AG04450 (cell line): ENCODE results near the gene FILIP1L. TPM values are rescaled to one million over a fixed set of nuclear protein-coding genes. Genes with fewer than 3 reads are reported as not detected.

Source experiments
- CTCF ChIA-PET: fragments of 300-600, 350-600 bp; formaldehyde crosslinking; extraction: SDS; loops from one replicate; lab custom pipeline; 2022; ENCODE audit warnings: antibody characterized with exemption, inconsistent platforms; lab: Charles Lee
- POLR2A ChIA-PET: fragments of 350-600 bp; formaldehyde crosslinking; extraction: SDS; loops from one replicate; lab custom pipeline; 2021; ENCODE audit warnings: antibody characterized with exemption, inconsistent platforms; lab: Yijun Ruan, JAX
- DNase-seq: peaks from one replicate; pipeline ENCODE4 v3.0.0-alpha.2; 2011; ENCODE audit warnings: low read depth, low spot score
- H3K27ac ChIP-seq: one replicate; pipeline ENCODE4 v1.5.1; 2012; ENCODE audit warnings: low read depth, low read length, control low read depth
- H3K27me3 ChIP-seq: one replicate; pipeline ENCODE4 v1.6.0; 2012; ENCODE audit warnings: low read length; ENCODE audit not compliant: control insufficient read depth, insufficient read depth
- H3K4me3 ChIP-seq: 2 replicates; pipeline ENCODE4 v1.5.1; 2011; ENCODE audit warnings: mild to moderate bottlenecking, low read depth, low read length, control low read depth
- H3K9me3 ChIP-seq: 2 replicates; pipeline ENCODE4 v1.5.1; 2012; ENCODE audit warnings: low read length; ENCODE audit not compliant: control insufficient read depth, insufficient read depth
- polyA plus RNA-seq: library from polyadenylated mRNA; depleted of rRNA; stranded (reverse); fragments of >200 nt; gene quantifications from 2 replicates; pipeline ENCODE4 v1.2.3, GENCODE V29; 2011
- TF ChIP-seq, protein P1 (sequence below): IDR thresholded peaks from 2 replicates; pipeline ENCODE4 v1.5.1; 2011; ENCODE audit warnings: low read depth, low read length, control low read depth, inconsistent platforms

FILIP1L gene
- polyA plus RNA-seq, 1 experiment = 75.5 TPM

DNA sequence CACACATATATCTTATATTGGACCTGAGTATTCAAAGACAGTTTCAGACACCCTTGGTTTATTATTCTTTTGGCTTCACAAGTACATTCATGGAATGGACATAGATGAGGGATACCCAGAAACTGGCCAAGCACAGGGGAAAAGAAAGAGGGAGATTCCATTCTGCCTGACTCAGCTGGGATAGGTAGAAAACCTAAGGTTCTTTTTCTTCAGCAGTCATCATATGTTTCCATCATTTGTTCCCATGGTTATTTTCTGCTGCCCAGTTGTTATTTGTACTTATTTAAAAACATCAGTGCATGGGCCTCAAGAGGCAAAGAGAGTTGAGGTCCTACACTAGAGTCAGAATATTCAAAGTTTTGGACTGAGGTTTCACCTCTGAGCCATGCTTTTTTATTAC, 91.8 kb downstream of the FILIP1L start:
- Histone ChIP-seq H3K27ac (no peak overlapping the region), H3K4me3 (no peak overlapping the region), H3K27me3 (no peaks in the 10 kb centered on the region), H3K9me3 (no peaks in the 10 kb centered on the region)
- ChIA-PET POLR2A (interaction anchor here (0.6 kb wide), 1 partner anchor 20 kb away, joined by 4 read pairs; no protein-coding TSS in a partner anchor), CTCF (no interaction called here)
- TF ChIP-seq, protein P1, sequence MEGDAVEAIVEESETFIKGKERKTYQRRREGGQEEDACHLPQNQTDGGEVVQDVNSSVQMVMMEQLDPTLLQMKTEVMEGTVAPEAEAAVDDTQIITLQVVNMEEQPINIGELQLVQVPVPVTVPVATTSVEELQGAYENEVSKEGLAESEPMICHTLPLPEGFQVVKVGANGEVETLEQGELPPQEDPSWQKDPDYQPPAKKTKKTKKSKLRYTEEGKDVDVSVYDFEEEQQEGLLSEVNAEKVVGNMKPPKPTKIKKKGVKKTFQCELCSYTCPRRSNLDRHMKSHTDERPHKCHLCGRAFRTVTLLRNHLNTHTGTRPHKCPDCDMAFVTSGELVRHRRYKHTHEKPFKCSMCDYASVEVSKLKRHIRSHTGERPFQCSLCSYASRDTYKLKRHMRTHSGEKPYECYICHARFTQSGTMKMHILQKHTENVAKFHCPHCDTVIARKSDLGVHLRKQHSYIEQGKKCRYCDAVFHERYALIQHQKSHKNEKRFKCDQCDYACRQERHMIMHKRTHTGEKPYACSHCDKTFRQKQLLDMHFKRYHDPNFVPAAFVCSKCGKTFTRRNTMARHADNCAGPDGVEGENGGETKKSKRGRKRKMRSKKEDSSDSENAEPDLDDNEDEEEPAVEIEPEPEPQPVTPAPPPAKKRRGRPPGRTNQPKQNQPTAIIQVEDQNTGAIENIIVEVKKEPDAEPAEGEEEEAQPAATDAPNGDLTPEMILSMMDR = no peak
- DNase-seq = no peak

DNA sequence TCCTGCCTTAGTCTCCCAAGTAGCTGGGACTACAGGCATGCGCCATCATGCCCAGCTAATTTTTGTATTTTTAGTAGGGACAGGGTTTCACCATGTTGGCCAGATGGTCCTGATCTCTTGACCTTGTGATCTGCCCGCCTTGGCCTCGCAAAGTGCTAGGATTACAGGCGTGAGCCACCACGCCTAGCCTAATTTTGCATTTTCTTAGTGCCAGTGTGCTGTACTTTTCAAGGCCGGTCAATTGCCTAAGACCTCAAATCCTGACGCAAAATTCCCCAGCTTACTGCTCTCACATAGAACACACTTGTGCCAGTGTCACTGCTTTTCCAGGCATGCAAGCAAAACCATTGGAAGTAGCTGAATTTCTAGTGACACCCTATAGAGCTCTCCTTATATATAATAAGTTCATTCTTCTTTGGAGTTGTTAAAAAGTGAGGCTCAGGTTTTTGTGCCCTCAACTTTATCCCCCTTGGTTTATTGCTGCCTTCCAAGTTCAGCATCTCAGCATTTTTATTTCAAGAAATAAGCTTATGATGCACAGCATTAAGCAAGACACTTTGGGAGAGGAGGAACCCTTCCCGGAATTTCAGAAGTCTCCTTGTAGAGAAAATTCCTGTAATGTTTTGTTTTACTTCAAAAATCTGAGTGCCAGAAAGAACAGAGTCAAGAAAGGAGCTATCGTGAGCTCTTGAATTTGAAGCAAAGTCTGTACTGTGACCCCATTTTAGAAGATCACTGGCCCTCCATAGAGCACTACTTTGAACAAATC, 93.2 kb downstream of the FILIP1L start:
- Histone ChIP-seq H3K9me3 (no peaks in the 10 kb centered on the region), H3K4me3 (no peak overlapping the region), H3K27ac (no peak overlapping the region), H3K27me3 (no peaks in the 10 kb centered on the region)
- TF ChIP-seq, protein P1 = no peak
- no peak for DNase-seq
- ChIA-PET CTCF (interaction anchor here (0.6 to 2.6 kb wide), 6 partner anchors 8 to 233 kb away, joined by 5 to 8 read pairs (median 6); no protein-coding TSS in a partner anchor), POLR2A (no interaction called here)

DNA sequence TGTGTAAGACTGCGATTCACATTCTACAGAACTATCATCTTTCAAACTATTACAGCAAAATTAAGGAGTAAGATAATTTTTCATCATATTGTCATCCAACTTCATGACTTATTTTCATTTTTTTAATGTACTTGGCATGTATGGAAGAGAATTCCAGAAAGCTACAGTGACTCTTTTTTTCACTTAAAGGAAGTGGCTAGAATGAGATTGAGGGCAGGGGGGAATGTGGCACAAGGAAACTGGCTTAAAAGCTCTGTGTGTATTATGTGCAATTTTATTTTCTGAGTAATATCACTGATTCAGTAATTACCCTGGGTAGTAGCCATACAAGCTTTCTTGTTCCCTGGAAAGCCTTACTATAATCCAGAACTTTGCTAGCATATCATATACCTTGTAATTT, 94.6 kb downstream of the FILIP1L start:
- ChIA-PET POLR2A (no interaction called here), CTCF (interaction anchor here (1.1 to 2.6 kb wide), 2 partner anchors 187 to 234 kb away, joined by 7 to 8 read pairs; no protein-coding TSS in a partner anchor)

DNA sequence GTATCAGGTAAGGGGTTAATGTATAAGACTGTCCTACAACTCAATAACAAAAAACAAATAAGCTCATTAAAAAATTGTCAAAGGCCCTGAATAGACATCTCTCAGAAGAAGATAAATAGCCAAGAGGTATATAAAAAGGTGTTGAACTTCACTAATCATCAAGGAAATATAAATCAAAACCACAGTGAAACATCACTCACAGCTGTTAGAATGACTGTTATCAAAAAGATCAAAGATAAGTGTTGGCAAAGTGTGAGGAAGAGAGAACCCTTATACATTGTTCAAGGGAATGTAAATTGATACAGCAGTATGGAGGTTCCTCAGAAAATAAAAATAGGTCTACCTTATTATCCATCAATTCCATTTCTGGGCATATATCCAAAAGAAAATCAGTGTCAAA, 95.5 kb downstream of the FILIP1L start:
- H3K4me3 ChIP-seq = no peak overlapping the region
- TF ChIP-seq, protein P1 = no peak
- CTCF ChIA-PET = interaction anchor here (1.0 to 1.1 kb wide), 2 partner anchors 8 to 27 kb away, joined by 3 read pairs; no protein-coding TSS in a partner anchor
- H3K9me3 ChIP-seq = no peaks in the 10 kb centered on the region
- H3K27ac ChIP-seq = no peak overlapping the region
- POLR2A ChIA-PET = no interaction called here
- DNase-seq = no peak
- H3K27me3 ChIP-seq = no peaks in the 10 kb centered on the region

More for the DNA sequence above, 94.6 kb downstream of the FILIP1L start:
- Histone ChIP-seq H3K27ac (no peak overlapping the region), H3K9me3 (no peaks in the 10 kb centered on the region), H3K4me3 (no peak overlapping the region), H3K27me3 (no peaks in the 10 kb centered on the region)
- TF ChIP-seq, protein P1 = no peak
- no peak for DNase-seq

DNA sequence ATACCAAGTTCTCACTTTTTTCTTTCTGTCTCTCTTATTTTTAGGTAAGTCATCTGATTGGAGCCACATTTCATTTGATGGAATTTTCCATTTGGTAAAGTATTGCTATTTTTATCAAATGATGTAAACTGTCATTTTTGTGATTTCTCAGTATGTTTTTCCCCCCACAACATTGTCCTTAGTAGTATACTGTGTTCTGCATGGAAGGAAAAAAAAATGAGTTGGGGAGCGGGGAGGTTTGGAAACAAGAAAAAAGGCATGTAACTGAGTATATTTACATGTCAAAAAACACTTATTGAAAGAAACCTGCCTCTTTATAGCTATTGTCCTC, 104.2 kb downstream of the FILIP1L start:
- Histone ChIP-seq H3K27me3 (no peaks in the 10 kb centered on the region), H3K4me3 (no peak overlapping the region), H3K9me3 (no peaks in the 10 kb centered on the region), H3K27ac (no peak overlapping the region)
- no peak for DNase-seq
- TF ChIP-seq, protein P1 = no peak
- ChIA-PET CTCF (interaction anchor here (0.7 kb wide), 1 partner anchor 9 kb away, joined by 3 read pairs; no protein-coding TSS in a partner anchor), POLR2A (no interaction called here)
